MM.1S (cell line): ENCODE measurements around the gene PMF1.
A peak's percentile ranks its signal among the peaks of the same experiment; 100 is the strongest.

Experiments used
- DNase-seq: peaks from one replicate; pipeline ENCODE4 v3.0.0-alpha.2; 2015
- H2AFZ ChIP-seq: fragments of 300-600 bp; sonication (generic); 2 replicates; pipeline ENCODE4 v1.6.0; 2016; ENCODE audit warnings: antibody characterized with exemption, low read length
- H3F3A ChIP-seq: fragments of 300-600 bp; sonication (generic); 2 replicates; pipeline ENCODE4 v1.6.1; 2016; ENCODE audit warnings: mild to moderate bottlenecking, antibody characterized with exemption, low read length, moderate library complexity, mixed read lengths; ENCODE audit not compliant: insufficient read depth
- H3K27ac ChIP-seq: fragments of 300-600 bp; sonication (generic); 2 replicates; pipeline ENCODE4 v1.5.1; 2016; ENCODE audit warnings: mild to moderate bottlenecking, low read length
- H3K27me3 ChIP-seq: fragments of 300-600 bp; sonication (generic); replicated peaks from 2 replicates; pipeline ENCODE4 v1.6.0; 2016; ENCODE audit warnings: low read length; ENCODE audit not compliant: insufficient read depth
- H3K36me3 ChIP-seq: fragments of 300-600 bp; sonication (generic); replicated peaks from 2 replicates; pipeline ENCODE4 v1.6.1; 2016; ENCODE audit warnings: mild to moderate bottlenecking, low read length, mixed read lengths; ENCODE audit not compliant: insufficient read depth
- H3K4me1 ChIP-seq: fragments of 300-600 bp; sonication (generic); 2 replicates; pipeline ENCODE4 v1.6.1; 2016; ENCODE audit warnings: low read length, mixed read lengths
- H3K4me2 ChIP-seq: fragments of 300-600 bp; sonication (generic); 2 replicates; pipeline ENCODE4 v1.6.0; 2016; ENCODE audit warnings: low read depth, low read length
- H3K4me3 ChIP-seq: fragments of 300-600 bp; sonication (generic); 2 replicates; pipeline ENCODE4 v1.5.1; 2016; ENCODE audit warnings: low read length, mixed read lengths
- H3K79me2 ChIP-seq: fragments of 300-600 bp; sonication (generic); 2 replicates; pipeline ENCODE4 v1.6.1; 2016; ENCODE audit warnings: mixed run types, low read length, mixed read lengths
- H3K9ac ChIP-seq: fragments of 300-600 bp; sonication (generic); 2 replicates; pipeline ENCODE4 v1.6.1; 2016; ENCODE audit warnings: low read length, mixed read lengths
- H3K9me2 ChIP-seq: fragments of 300-600 bp; sonication (generic); replicated peaks from 2 replicates; pipeline ENCODE4 v1.6.1; 2016; ENCODE audit warnings: mild to moderate bottlenecking, low read length, mixed read lengths; ENCODE audit not compliant: insufficient read depth
- H3K9me3 ChIP-seq: fragments of 300-600 bp; sonication (generic); replicated peaks from 2 replicates; pipeline ENCODE4 v1.6.1; 2016; ENCODE audit warnings: mild to moderate bottlenecking, low read length, mixed read lengths; ENCODE audit not compliant: insufficient read depth
- H4K20me1 ChIP-seq: fragments of 300-600 bp; sonication (generic); 2 replicates; pipeline ENCODE4 v1.6.1; 2016; ENCODE audit warnings: mild to moderate bottlenecking, low read length, moderate library complexity, mixed read lengths; ENCODE audit not compliant: insufficient read depth
- CTCF ChIP-seq: fragments of 300-600 bp; sonication (generic); IDR thresholded peaks from 2 replicates; pipeline ENCODE4 v1.5.1; 2016; ENCODE audit warnings: antibody characterized with exemption, low read length, mixed read lengths
- EZH2 ChIP-seq: fragments of 300-600 bp; sonication (generic); optimal IDR thresholded peaks from 2 replicates; pipeline ENCODE3; 2017; ENCODE audit warnings: low read depth, mild to moderate bottlenecking, antibody characterized with exemption, low read length, mixed read lengths
- EZH2phosphoT487 ChIP-seq: fragments of 300-600 bp; sonication (generic); IDR thresholded peaks from 2 replicates; pipeline ENCODE4 v1.6.1; 2018; ENCODE audit warnings: antibody characterized with exemption, low read length

The PMF1 gene

GRCh38 chr1:156244712-156245111, 31.9 kb downstream of the PMF1 start:
- no peaks in the 10 kb centered on the region for H3K9me3 ChIP-seq
- H3K27ac ChIP-seq, result no peak overlapping the region
- no peak for TF ChIP-seq CTCF
- TF ChIP-seq EZH2, result no peak
- no peak for TF ChIP-seq EZH2phosphoT487
- peaks cover 7% of the 10 kb centered on the region; the same call in 1 of the 2 replicates for H3K4me1 ChIP-seq
- no peaks in the 10 kb centered on the region for H3K27me3 ChIP-seq
- no peak overlapping the region for H3K9ac ChIP-seq
- no peak overlapping the region for H3K4me2 ChIP-seq
- no peaks in the 10 kb centered on the region for H3K9me2 ChIP-seq
- no peak overlapping the region for H2AFZ ChIP-seq
- peaks cover 20% of the 10 kb centered on the region; the same call in 1 of the 2 replicates for H3F3A ChIP-seq
- DNase-seq, result no peak
- H3K36me3 ChIP-seq, result no peaks in the 10 kb centered on the region
- H3K79me2 ChIP-seq, result no peaks in the 10 kb centered on the region
- H4K20me1 ChIP-seq, result no peaks in the 10 kb centered on the region
- H3K4me3 ChIP-seq, result no peak overlapping the region

- Histone ChIP-seq H3K27ac (no peak overlapping the region), H3F3A (peaks cover 20% of the 10 kb centered on the region; the same call in 1 of the 2 replicates), H2AFZ (peak overlapping the region; percentile 12), H3K27me3 (no peaks in the 10 kb centered on the region), H3K9ac (peak overlapping the region; percentile 8; the same call in 1 of the 2 replicates), H3K9me2 (no peaks in the 10 kb centered on the region), H3K79me2 (no peaks in the 10 kb centered on the region), H4K20me1 (no peaks in the 10 kb centered on the region), H3K9me3 (no peaks in the 10 kb centered on the region), H3K4me3 (peak overlapping the region; percentile 13), H3K4me2 (peak overlapping the region; percentile 57), H3K4me1 (peaks cover 7% of the 10 kb centered on the region; the same call in 1 of the 2 replicates), H3K36me3 (0 out of 2 replicates have a peak, but pooled peaks cover 4% of the 10 kb centered on the region)
- DNase-seq, result no peak
- TF ChIP-seq CTCF (no peak), EZH2phosphoT487 (no peak), EZH2 (no peak)
These were observed 32.8 kb downstream of the PMF1 start for GRCh38 chr1:156245451-156246232.

- no peak for DNase-seq
- H3K4me2 ChIP-seq, result peak overlapping the region; percentile 57; the same call in 1 of the 2 replicates
- H3K27ac ChIP-seq, result no peak overlapping the region
These were observed 33.5 kb downstream of the PMF1 start for GRCh38 chr1:156246241-156246780.

More at GRCh38 chr1:156246241-156246780, 33.5 kb downstream of the PMF1 start:
- Histone ChIP-seq H3K9me2 (no peaks in the 10 kb centered on the region), H3K36me3 (0 out of 2 replicates have a peak, but pooled peaks cover 5% of the 10 kb centered on the region), H4K20me1 (no peaks in the 10 kb centered on the region), H3F3A (peaks cover 20% of the 10 kb centered on the region; the same call in 1 of the 2 replicates), H3K4me1 (peaks cover 7% of the 10 kb centered on the region; the same call in 1 of the 2 replicates), H3K27me3 (no peaks in the 10 kb centered on the region), H3K9ac (no peak overlapping the region), H3K9me3 (no peaks in the 10 kb centered on the region), H3K4me3 (no peak overlapping the region; the same call in 1 of the 2 replicates), H3K79me2 (no peaks in the 10 kb centered on the region), H2AFZ (peak overlapping the region; percentile 12; the same call in 1 of the 2 replicates)
- TF ChIP-seq EZH2 (no peak), EZH2phosphoT487 (no peak), CTCF (no peak)
